ENCODE measurements around the gene BCLAF1.
A peak's percentile ranks its signal among the peaks of the same experiment; 100 is the strongest.

The BCLAF1 gene

GRCh38 chr6:136235233-136235564 is 54.4 kb downstream of the BCLAF1 start:
- ChIA-PET POLR2A (no interaction called here), CTCF (interaction anchor here (1.7 kb wide), 1 partner anchor 9 kb away, joined by 4 read pairs; no protein-coding TSS in a partner anchor)
- TF ChIP-seq, protein P1, sequence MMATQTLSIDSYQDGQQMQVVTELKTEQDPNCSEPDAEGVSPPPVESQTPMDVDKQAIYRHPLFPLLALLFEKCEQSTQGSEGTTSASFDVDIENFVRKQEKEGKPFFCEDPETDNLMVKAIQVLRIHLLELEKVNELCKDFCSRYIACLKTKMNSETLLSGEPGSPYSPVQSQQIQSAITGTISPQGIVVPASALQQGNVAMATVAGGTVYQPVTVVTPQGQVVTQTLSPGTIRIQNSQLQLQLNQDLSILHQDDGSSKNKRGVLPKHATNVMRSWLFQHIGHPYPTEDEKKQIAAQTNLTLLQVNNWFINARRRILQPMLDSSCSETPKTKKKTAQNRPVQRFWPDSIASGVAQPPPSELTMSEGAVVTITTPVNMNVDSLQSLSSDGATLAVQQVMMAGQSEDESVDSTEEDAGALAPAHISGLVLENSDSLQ (IDR thresholded peaks at IDR 0.05) = peak; percentile 34; the same call in 1 of the 2 replicates
- TF ChIP-seq FOXA1 (IDR thresholded peaks at IDR 0.05) = no peak
- DNase-seq (ENCODE audit: extremely low spot score) = no peak

GRCh38 chr6:136232701-136233100 is 56.9 kb downstream of the BCLAF1 start:
- TF ChIP-seq NFRKB (IDR thresholded peaks at IDR 0.05) = no peak
- TF ChIP-seq SUZ12 (IDR thresholded peaks at IDR 0.05) = no peak
- TF ChIP-seq HDGF (IDR thresholded peaks at IDR 0.05; ENCODE audit: borderline replicate concordance) = no peak
- CTCF ChIA-PET = no interaction called here
- DNase-seq (ENCODE audit: extremely low spot score) = no peak
- POLR2A ChIA-PET = no interaction called here

GRCh38 chr6:136230219-136230853 is 59.3 kb downstream of the BCLAF1 start:
- DNase-seq (ENCODE audit: extremely low spot score) = no peak
- ChIA-PET CTCF (interaction anchor here (0.6 to 0.8 kb wide), 3 partner anchors 87 to 749 kb away, joined by 3 to 5 read pairs (median 4); no protein-coding TSS in a partner anchor), POLR2A (interaction anchor here (1.1 to 2.0 kb wide), 3 partner anchors 20 to 732 kb away, joined by 3 to 10 read pairs (median 6); partner anchors contain the start of genes BCLAF1 and MTFR2)
- TF ChIP-seq FOXM1 (IDR thresholded peaks at IDR 0.05; ENCODE audit: borderline replicate concordance) (no peak), SP1 (IDR thresholded peaks at IDR 0.05) (no peak), NFRKB (IDR thresholded peaks at IDR 0.05) (no peak), LEF1 (IDR thresholded peaks at IDR 0.05; ENCODE audit: borderline replicate concordance) (no peak), CTBP1 (IDR thresholded peaks at IDR 0.05; ENCODE audit: borderline replicate concordance) (no peak), TARDBP (IDR thresholded peaks at IDR 0.05) (no peak), FOXK2 (IDR thresholded peaks at IDR 0.05) (no peak)

GRCh38 chr6:136228814-136229213 is 60.8 kb downstream of the BCLAF1 start:
- no peak for DNase-seq (ENCODE audit: extremely low spot score)
- TF ChIP-seq BHLHE40 (IDR thresholded peaks at IDR 0.05; ENCODE audit: borderline replicate concordance) = no peak
- no peak for TF ChIP-seq L3MBTL2 (conservative IDR thresholded peaks at IDR 0.05)
- no peak for TF ChIP-seq FOXM1 (IDR thresholded peaks at IDR 0.05; ENCODE audit: borderline replicate concordance)
- TF ChIP-seq NFRKB (IDR thresholded peaks at IDR 0.05) = no peak
- no peak for TF ChIP-seq FOXA1 (IDR thresholded peaks at IDR 0.05)
- no peak for TF ChIP-seq SP1 (IDR thresholded peaks at IDR 0.05)
- TF ChIP-seq ARNT (IDR thresholded peaks at IDR 0.05) = no peak
- TF ChIP-seq FOXK2 (IDR thresholded peaks at IDR 0.05) = no peak
- no peak for TF ChIP-seq ZNF384 (IDR thresholded peaks at IDR 0.05)
- TF ChIP-seq HDGF (IDR thresholded peaks at IDR 0.05; ENCODE audit: borderline replicate concordance) = no peak
- no peak for TF ChIP-seq LEF1 (IDR thresholded peaks at IDR 0.05; ENCODE audit: borderline replicate concordance)
- TF ChIP-seq SUZ12 (IDR thresholded peaks at IDR 0.05) = no peak
- no peak for TF ChIP-seq TARDBP (IDR thresholded peaks at IDR 0.05)
- TF ChIP-seq CTBP1 (IDR thresholded peaks at IDR 0.05; ENCODE audit: borderline replicate concordance) = no peak
- TF ChIP-seq, protein P1 (IDR thresholded peaks at IDR 0.05) = no peak
- no peak for TF ChIP-seq ELF4 (IDR thresholded peaks at IDR 0.05)
- CTCF ChIA-PET = no interaction called here
- POLR2A ChIA-PET = no interaction called here

DNA sequence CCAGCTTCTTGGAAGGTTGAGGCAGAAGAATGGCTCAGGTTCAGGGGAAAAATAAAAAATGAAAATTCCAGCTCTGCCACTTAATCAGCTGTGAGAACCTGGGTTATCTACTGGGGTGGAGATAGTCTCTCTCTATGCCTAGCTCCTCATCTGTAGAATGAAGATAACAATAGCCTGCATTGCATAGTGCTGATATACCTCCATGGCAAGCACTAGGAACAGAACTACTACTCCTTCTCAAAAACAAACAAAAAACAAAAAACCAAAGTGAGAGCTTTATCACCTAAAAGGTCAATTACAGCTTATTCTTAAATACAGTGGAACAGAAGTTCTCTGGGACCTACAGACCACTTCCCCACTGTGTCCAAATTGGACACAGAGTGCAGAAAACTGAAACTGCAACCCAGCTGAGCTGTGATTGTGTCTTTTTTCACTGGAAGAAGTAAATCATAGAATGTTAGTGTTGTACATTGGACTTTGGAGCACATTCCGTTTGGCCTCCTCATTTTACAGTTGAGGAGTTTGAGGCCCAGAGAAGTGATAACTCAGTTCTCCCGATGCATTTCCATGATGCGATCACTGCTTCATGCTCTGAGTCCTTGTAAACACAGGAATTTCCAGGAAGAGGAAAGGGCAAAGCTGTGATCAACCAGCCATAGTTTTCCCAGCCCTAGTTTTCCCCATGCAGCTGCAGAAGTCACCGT is 62.8 kb downstream of the BCLAF1 start:
- ChIA-PET CTCF (interaction anchor here (0.5 to 1.7 kb wide), 19 partner anchors 15 to 840 kb away, joined by 3 to 9 read pairs (median 3); no protein-coding TSS in a partner anchor), POLR2A (interaction anchor here (1.1 to 1.3 kb wide), 2 partner anchors 24 to 63 kb away, joined by 3 to 5 read pairs; partner anchors contain the start of genes BCLAF1 and MTFR2)
- TF ChIP-seq NFRKB (IDR thresholded peaks at IDR 0.05) (no peak), L3MBTL2 (conservative IDR thresholded peaks at IDR 0.05) (no peak), SUZ12 (IDR thresholded peaks at IDR 0.05) (no peak), SP1 (IDR thresholded peaks at IDR 0.05) (no peak), ELF4 (IDR thresholded peaks at IDR 0.05) (no peak), ZNF384 (IDR thresholded peaks at IDR 0.05) (no peak), HDGF (IDR thresholded peaks at IDR 0.05; ENCODE audit: borderline replicate concordance) (no peak), BHLHE40 (IDR thresholded peaks at IDR 0.05; ENCODE audit: borderline replicate concordance) (no peak), FOXM1 (IDR thresholded peaks at IDR 0.05; ENCODE audit: borderline replicate concordance) (no peak), ARNT (IDR thresholded peaks at IDR 0.05) (no peak), FOXK2 (IDR thresholded peaks at IDR 0.05) (no peak), LEF1 (IDR thresholded peaks at IDR 0.05; ENCODE audit: borderline replicate concordance) (no peak), TARDBP (IDR thresholded peaks at IDR 0.05) (no peak), FOXA1 (IDR thresholded peaks at IDR 0.05) (no peak), CTBP1 (IDR thresholded peaks at IDR 0.05; ENCODE audit: borderline replicate concordance) (no peak)
- TF ChIP-seq, protein P1 (IDR thresholded peaks at IDR 0.05) = no peak
- DNase-seq (ENCODE audit: extremely low spot score) = no peak

DNA sequence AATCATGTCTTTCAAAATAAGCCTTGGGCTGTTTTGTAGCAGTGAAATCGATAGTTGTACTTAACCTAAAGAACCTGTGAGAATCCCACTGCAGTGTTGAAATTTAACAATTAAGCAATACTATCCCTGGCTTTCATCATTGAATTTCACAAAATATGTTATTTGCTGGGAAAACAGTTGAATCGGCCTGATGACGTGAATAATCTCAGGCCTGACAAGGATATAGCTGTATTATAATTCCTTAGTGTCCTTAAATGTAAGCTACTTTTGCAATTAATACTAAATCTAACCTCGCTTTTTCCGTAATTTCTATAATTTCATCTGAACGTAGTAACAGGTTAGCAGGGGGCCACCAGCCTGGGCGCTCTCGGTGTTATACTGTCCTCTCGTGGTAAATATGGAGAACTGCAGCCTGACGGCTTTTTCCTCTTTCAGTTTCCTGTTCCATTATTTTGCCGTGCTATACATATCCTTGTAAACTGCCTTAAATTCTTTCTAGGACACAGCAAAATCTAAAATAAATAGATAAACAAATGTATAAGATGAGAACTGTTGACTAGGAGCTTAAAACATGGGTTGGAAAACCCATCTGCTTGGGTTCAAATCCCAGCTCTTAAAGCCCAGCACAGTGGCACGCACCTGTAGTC is 63.5 kb downstream of the BCLAF1 start:
- peak; percentile 76 for DNase-seq (ENCODE audit: extremely low spot score)
- CTCF ChIA-PET = interaction anchor here (0.5 to 1.7 kb wide), 20 partner anchors 9 to 840 kb away, joined by 3 to 9 read pairs (median 4); no protein-coding TSS in a partner anchor
- TF ChIP-seq NFRKB (IDR thresholded peaks at IDR 0.05) (no peak), ELF4 (IDR thresholded peaks at IDR 0.05) (no peak), BHLHE40 (IDR thresholded peaks at IDR 0.05; ENCODE audit: borderline replicate concordance) (no peak), ARNT (IDR thresholded peaks at IDR 0.05) (no peak), FOXA1 (IDR thresholded peaks at IDR 0.05) (no peak), LEF1 (IDR thresholded peaks at IDR 0.05; ENCODE audit: borderline replicate concordance) (no peak), FOXM1 (IDR thresholded peaks at IDR 0.05; ENCODE audit: borderline replicate concordance) (no peak), TARDBP (IDR thresholded peaks at IDR 0.05) (no peak), ZNF384 (IDR thresholded peaks at IDR 0.05) (no peak), CTBP1 (IDR thresholded peaks at IDR 0.05; ENCODE audit: borderline replicate concordance) (no peak)
- TF ChIP-seq, protein P1 (IDR thresholded peaks at IDR 0.05) = no peak
- POLR2A ChIA-PET = interaction anchor here (1.3 kb wide), 1 partner anchor 63 kb away, joined by 5 read pairs; the partner anchor contains the start of gene BCLAF1

Measured in HEK293T (cell line).